GM19467 (cell line): Measurements from ENCODE around the gene RFX4.

Source experiments
- ATAC-seq: cut with Tn5 transposase; IDR thresholded peaks from one replicate; pipeline ENCODE4 v1.9.1; 2021; ENCODE audit warnings: mild to moderate bottlenecking, moderate library complexity; ENCODE audit not compliant: unreplicated experiment

RFX4 gene

GRCh38 chr12:106645465-106646330, 62.9 kb downstream of the RFX4 start:
- no peak for ATAC-seq

- no peak for ATAC-seq
These were observed 63.7 kb downstream of the RFX4 start for GRCh38 chr12:106646472-106646871.

GRCh38 chr12:106647793-106648514, 65.2 kb downstream of the RFX4 start:
- no peak for ATAC-seq

- ATAC-seq, result no peak
These were observed 65.9 kb downstream of the RFX4 start for GRCh38 chr12:106648736-106649135.

GRCh38 chr12:106651552-106651951, 68.7 kb downstream of the RFX4 start:
- no peak for ATAC-seq

- no peak for ATAC-seq
These were observed 69.8 kb downstream of the RFX4 start for GRCh38 chr12:106652510-106653015.

- no peak for ATAC-seq
These were observed 72.8 kb downstream of the RFX4 start for GRCh38 chr12:106655577-106655976.

GRCh38 chr12:106657488-106657887, 74.7 kb downstream of the RFX4 start:
- no peak for ATAC-seq

GRCh38 chr12:106663385-106663784, 80.6 kb downstream of the RFX4 start:
- ATAC-seq, result no peak

GRCh38 chr12:106669216-106669615, 86.4 kb downstream of the RFX4 start:
- no peak for ATAC-seq

GRCh38 chr12:106670131-106670530, 87.3 kb downstream of the RFX4 start:
- ATAC-seq, result no peak

- no peak for ATAC-seq
These were observed 89.0 kb downstream of the RFX4 start for GRCh38 chr12:106671840-106672239.

GRCh38 chr12:106672314-106673025, 89.7 kb downstream of the RFX4 start:
- no peak for ATAC-seq

GRCh38 chr12:106673141-106673540, 90.3 kb downstream of the RFX4 start:
- no peak for ATAC-seq

- ATAC-seq, result no peak
These were observed 93.0 kb downstream of the RFX4 start for GRCh38 chr12:106675651-106676435.

- no peak for ATAC-seq
These were observed 96.8 kb downstream of the RFX4 start for GRCh38 chr12:106679574-106679973.

- ATAC-seq, result no peak
These were observed 97.5 kb downstream of the RFX4 start for GRCh38 chr12:106680280-106680679.

GRCh38 chr12:106681210-106681609, 98.4 kb downstream of the RFX4 start:
- ATAC-seq, result no peak

GRCh38 chr12:106682594-106683234, 99.9 kb downstream of the RFX4 start:
- ATAC-seq, result no peak

GRCh38 chr12:106684497-106684896, 101.7 kb downstream of the RFX4 start:
- no peak for ATAC-seq
